Vagina (tissue), 2 donors: ENCODE data around the gene KRTDAP. TPM values are rescaled to one million over a fixed set of nuclear protein-coding genes. Genes with fewer than 3 reads are reported as not detected.

Experiments used
- DNase-seq, 2 donors: peaks; one replicate each; pipeline ENCODE4 v3.0.0-alpha.2; 2017; ENCODE audit errors: extremely low spot score in 2 of 2
- H3K27ac ChIP-seq: fragments of 200-600 bp; sonication (generic); one replicate; pipeline ENCODE4 v1.5.1; 2019
- H3K27me3 ChIP-seq: fragments of 200-600 bp; sonication (generic); one replicate; pipeline ENCODE4 v1.5.1; 2019
- H3K36me3 ChIP-seq, 2 donors: fragments of 200-600 bp; sonication (generic); one replicate each; pipeline ENCODE4 v1.5.1; 2017 to 2019
- H3K4me1 ChIP-seq: fragments of 200-600 bp; sonication (generic); one replicate; pipeline ENCODE4 v1.5.1; 2019
- H3K4me3 ChIP-seq, 2 donors: fragments of 200-600 bp; sonication (generic); 1 replicate in 1 of 2; 2 replicates in 1 of 2; pipeline ENCODE4 v1.5.1; 2016 to 2019
- H3K9me3 ChIP-seq: fragments of 200-600 bp; sonication (generic); one replicate; pipeline ENCODE4 v1.5.1; 2019
- POLR2A ChIP-seq, 2 donors: fragments of 450-650 bp; IDR thresholded peaks; one replicate each; pipeline ENCODE4 v1.6.1; 2017; ENCODE audit warnings: antibody characterized with exemption in 2 of 2, mild to moderate bottlenecking in 2 of 2, moderate library complexity in 2 of 2
- POLR2AphosphoS5 ChIP-seq, 2 donors: sonication (generic); formaldehyde crosslinking; IDR thresholded peaks; one replicate each; pipeline ENCODE4 v1.9.0; 2017; ENCODE audit warnings: antibody characterized with exemption in 2 of 2, mild to moderate bottlenecking in 2 of 2, low read depth in 1 of 2; ENCODE audit not compliant: insufficient read depth in 1 of 2
- intact Hi-C: fragments of 100-400 bp; cut with DNase I; formaldehyde crosslinking; loops from one replicate; pipeline ENCODE4 v1.15.1; 2023
- total RNA-seq: library from RNA; depleted of rRNA; stranded (reverse); fragments of >200 nt; gene quantifications from one replicate; pipeline ENCODE4 v1.2.3, GENCODE V29; 2016
- TF ChIP-seq, protein P1 (sequence below), 3 experiments: fragments of 450-650 bp in 2 of 3; fragments of 200-600 bp in 1 of 3; sonication (generic) in 1 of 3; IDR thresholded peaks; one replicate each; pipeline ENCODE4 v1.5.1; 2017 to 2019; ENCODE audit warnings: antibody characterized with exemption in 3 of 3, mild to moderate bottlenecking in 2 of 3, moderate library complexity in 2 of 3

The KRTDAP gene
- total RNA-seq, 1 donor from 2014 or later: 687 TPM

DNA sequence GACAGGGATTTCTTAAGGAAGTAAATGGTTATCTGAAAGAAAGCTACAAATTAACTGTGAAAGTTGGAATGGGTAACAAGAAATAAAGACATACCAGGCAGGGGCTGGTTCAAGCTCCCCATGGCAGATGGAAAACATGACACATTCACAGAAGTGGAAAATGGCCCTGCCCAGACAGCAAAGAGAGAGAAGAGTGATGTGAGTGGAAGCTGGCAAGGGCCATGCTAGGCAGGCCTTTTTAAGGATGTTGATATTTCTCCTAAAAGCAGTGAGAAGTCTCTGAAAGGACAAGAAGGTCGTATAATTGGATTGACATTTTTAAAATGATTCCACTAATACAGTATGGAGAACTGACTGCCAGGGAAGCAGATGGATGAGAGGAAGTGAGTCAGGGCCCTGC is 45.5 kb downstream of the KRTDAP start:
- H3K4me1 ChIP-seq: no peaks in the 10 kb centered on the region
- no peaks in the 10 kb centered on the region for H3K36me3 ChIP-seq
- no peak overlapping the region for H3K4me3 ChIP-seq
- DNase-seq: no peak
- no peak for TF ChIP-seq POLR2AphosphoS5 (IDR thresholded peaks at IDR 0.05; ENCODE audit: insufficient read depth in 1 of 2, low read depth in 1 of 2)
- TF ChIP-seq POLR2A (IDR thresholded peaks at IDR 0.05): no peak
- TF ChIP-seq, protein P1, sequence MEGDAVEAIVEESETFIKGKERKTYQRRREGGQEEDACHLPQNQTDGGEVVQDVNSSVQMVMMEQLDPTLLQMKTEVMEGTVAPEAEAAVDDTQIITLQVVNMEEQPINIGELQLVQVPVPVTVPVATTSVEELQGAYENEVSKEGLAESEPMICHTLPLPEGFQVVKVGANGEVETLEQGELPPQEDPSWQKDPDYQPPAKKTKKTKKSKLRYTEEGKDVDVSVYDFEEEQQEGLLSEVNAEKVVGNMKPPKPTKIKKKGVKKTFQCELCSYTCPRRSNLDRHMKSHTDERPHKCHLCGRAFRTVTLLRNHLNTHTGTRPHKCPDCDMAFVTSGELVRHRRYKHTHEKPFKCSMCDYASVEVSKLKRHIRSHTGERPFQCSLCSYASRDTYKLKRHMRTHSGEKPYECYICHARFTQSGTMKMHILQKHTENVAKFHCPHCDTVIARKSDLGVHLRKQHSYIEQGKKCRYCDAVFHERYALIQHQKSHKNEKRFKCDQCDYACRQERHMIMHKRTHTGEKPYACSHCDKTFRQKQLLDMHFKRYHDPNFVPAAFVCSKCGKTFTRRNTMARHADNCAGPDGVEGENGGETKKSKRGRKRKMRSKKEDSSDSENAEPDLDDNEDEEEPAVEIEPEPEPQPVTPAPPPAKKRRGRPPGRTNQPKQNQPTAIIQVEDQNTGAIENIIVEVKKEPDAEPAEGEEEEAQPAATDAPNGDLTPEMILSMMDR (IDR thresholded peaks at IDR 0.05): no peak
- no peaks in the 10 kb centered on the region for H3K27me3 ChIP-seq
- no peaks in the 10 kb centered on the region for H3K9me3 ChIP-seq
- no peak overlapping the region for H3K27ac ChIP-seq
- intact Hi-C loops: no loop called here

DNA sequence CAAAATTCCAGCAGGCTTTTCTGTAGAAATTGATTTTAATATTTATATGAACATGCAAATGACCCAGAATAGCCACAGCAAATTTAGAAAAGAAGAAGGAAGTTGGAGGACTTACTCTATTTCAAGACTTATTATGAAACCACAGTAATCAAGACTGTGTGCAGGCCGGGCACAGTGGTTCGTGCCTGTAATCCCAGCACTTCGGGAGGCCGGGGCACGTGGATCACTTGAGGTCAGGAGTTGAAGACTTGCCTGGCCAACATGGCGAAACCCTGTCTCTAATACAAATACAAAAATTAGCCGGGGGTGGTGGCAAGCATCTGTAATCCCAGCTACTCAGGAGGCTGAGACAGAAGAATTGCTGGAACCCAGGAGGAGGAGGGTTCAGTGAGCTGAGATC is 48.2 kb downstream of the KRTDAP start:
- intact Hi-C loops: no loop called here
- peaks cover 5% of the 10 kb centered on the region for H3K4me1 ChIP-seq
- H3K36me3 ChIP-seq: no peaks in the 10 kb centered on the region
- H3K27ac ChIP-seq: no peak overlapping the region
- H3K4me3 ChIP-seq: no peak overlapping the region
- H3K9me3 ChIP-seq: no peaks in the 10 kb centered on the region
- DNase-seq: no peak
- no peaks in the 10 kb centered on the region for H3K27me3 ChIP-seq
- TF ChIP-seq POLR2AphosphoS5 (IDR thresholded peaks at IDR 0.05; ENCODE audit: insufficient read depth in 1 of 2, low read depth in 1 of 2) (no peak), POLR2A (IDR thresholded peaks at IDR 0.05) (no peak)
- TF ChIP-seq, protein P1 (IDR thresholded peaks at IDR 0.05): no peak

DNA sequence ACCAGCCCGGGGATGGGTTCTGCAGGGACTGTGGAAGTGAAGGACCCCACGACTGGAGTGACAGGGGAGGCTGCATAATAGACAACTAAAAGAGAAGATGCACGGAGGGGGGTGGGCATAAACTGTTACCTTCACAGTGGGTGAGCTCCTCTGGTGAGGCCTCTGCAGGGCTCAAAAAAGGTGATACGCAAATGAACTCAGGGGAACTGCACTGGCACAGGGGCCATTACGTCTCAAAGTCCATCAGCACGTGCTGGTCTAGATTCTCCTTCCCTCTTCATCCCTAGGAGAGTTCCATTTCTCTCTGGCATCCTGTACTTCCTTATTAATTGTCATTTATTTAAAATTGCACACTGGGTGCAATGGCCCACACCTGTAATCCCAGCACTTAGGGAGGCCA is 50.3 kb downstream of the KRTDAP start:
- TF ChIP-seq POLR2AphosphoS5 (IDR thresholded peaks at IDR 0.05; ENCODE audit: insufficient read depth in 1 of 2, low read depth in 1 of 2): no peak
- TF ChIP-seq POLR2A (IDR thresholded peaks at IDR 0.05): no peak
- TF ChIP-seq, protein P1 (IDR thresholded peaks at IDR 0.05): no peak
- DNase-seq: no peak
- no peaks in the 10 kb centered on the region for H3K27me3 ChIP-seq
- H3K36me3 ChIP-seq: no peaks in the 10 kb centered on the region
- H3K27ac ChIP-seq: no peak overlapping the region
- no peaks in the 10 kb centered on the region for H3K9me3 ChIP-seq
- H3K4me3 ChIP-seq: no peak overlapping the region
- intact Hi-C loops: no loop called here
- H3K4me1 ChIP-seq: peaks cover 22% of the 10 kb centered on the region

DNA sequence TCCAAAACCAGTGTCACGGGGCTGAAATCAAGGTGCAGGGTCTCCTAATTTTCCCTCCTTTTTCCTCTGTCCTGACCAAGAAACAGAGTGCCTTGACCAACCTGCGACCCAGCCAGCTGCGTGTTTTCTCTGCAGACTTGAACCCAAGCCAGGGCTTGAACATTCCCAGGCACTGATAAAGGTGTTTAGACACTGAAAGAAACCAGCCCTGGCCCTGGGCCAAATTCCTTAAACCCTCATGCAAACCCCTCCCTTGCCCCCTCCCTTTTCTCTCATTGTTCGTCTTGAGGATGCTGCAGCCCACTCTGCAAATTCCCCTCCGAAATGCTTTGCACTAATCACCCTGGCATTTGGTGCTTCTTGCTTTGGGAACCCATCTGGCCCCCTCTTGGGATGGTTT is 51.7 kb downstream of the KRTDAP start:
- H3K4me3 ChIP-seq: no peak overlapping the region
- no peaks in the 10 kb centered on the region for H3K9me3 ChIP-seq
- H3K27me3 ChIP-seq: no peaks in the 10 kb centered on the region
- no peak for TF ChIP-seq POLR2A (IDR thresholded peaks at IDR 0.05)
- no peak for TF ChIP-seq POLR2AphosphoS5 (IDR thresholded peaks at IDR 0.05; ENCODE audit: insufficient read depth in 1 of 2, low read depth in 1 of 2)
- TF ChIP-seq, protein P1 (IDR thresholded peaks at IDR 0.05): no peak
- H3K36me3 ChIP-seq: no peaks in the 10 kb centered on the region
- intact Hi-C loops: no loop called here
- H3K4me1 ChIP-seq: peaks cover 28% of the 10 kb centered on the region
- no peak overlapping the region for H3K27ac ChIP-seq
- DNase-seq: no peak

DNA sequence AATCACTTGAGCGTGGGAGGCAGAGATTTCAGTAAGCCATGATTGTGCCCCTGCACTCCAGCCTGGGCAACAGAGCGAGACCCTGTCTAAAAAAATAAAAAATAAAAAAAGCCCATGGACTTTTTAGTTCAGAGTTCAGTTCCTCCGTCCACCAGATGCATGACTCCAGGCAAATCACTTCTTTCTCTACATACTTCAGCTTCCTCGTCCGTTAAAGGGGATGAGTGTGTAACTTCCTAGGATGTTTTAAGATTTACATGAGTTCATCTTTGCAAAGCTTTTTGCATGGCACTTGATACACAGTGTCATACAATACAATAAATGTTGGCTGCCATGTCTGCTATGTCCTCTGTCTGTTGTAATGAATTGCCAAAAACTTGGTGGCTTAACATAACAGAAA is 52.2 kb downstream of the KRTDAP start:
- DNase-seq: no peak
- Histone ChIP-seq H3K4me1 (peaks cover 28% of the 10 kb centered on the region), H3K27ac (no peak overlapping the region)

More for the DNA sequence above, 52.2 kb downstream of the KRTDAP start:
- no peak for TF ChIP-seq POLR2A (IDR thresholded peaks at IDR 0.05)
- no peak for TF ChIP-seq POLR2AphosphoS5 (IDR thresholded peaks at IDR 0.05; ENCODE audit: insufficient read depth in 1 of 2, low read depth in 1 of 2)
- TF ChIP-seq, protein P1 (IDR thresholded peaks at IDR 0.05): no peak
- intact Hi-C loops: no loop called here
- no peak overlapping the region for H3K4me3 ChIP-seq
- no peaks in the 10 kb centered on the region for H3K36me3 ChIP-seq
- no peaks in the 10 kb centered on the region for H3K9me3 ChIP-seq
- no peaks in the 10 kb centered on the region for H3K27me3 ChIP-seq
